NCI-H2227 (cell line): Measurements from ENCODE around the gene C1GALT1C1.
"Not testable (repeated sequence)": the region's sequence is repeated elsewhere in the genome, so short reads cannot be mapped to it uniquely, and the experiment has no call there.

Experiments used
- DNase-seq: peaks from one replicate; lab custom pipeline; 2025; ENCODE audit not compliant: unreplicated experiment; lab: John Stamatoyannopoulos, UW

Gene C1GALT1C1

DNA sequence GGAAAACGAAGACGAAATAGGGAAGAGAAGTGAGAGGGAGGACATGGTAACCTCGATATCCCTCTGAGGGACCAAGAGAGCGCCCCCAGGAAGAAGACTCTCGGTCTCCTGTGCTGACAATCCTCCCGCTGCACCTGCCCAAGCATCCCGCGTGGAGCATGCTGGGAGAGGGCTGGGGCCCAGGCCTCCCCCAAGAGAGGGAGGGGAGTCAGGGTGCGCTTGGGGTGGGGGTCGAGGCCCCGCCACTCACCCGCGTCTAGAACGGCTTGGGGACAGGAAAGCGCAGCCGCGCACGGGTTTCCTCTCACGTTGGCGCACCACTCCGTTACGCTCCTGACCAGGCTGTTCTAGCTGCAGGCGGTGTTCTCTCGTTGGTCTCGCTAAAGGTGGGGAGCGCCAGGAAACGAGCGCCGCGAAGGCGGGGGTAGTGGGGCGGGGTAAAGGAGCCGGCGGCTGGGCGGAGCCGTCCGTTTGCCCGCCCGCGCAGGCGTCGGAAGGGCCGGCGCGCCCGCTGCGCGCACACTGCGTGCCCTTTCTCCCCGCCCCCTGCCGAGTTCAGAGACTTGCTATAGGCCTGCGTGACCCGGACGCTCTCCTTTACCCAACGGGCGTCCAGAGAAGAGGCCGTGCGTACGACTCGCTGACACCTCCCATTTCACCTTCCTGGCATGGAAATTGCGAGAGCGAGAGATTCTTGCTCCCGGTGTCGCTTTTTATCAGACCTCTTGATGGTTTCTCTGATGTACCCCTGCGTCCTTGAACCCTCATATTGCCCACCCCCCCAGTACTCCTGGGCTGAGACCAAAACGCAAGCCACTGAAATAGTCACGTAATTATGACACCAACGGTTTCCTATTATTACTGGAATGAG lies at the start of gene C1GALT1C1:
C1GALT1C1 (minus strand) TSS at position 388 of the 871 bp plus-strand sequence. CDS start 2,888 bp downstream, outside the sequence.
- DNase-seq, result peak; percentile 98

DNA sequence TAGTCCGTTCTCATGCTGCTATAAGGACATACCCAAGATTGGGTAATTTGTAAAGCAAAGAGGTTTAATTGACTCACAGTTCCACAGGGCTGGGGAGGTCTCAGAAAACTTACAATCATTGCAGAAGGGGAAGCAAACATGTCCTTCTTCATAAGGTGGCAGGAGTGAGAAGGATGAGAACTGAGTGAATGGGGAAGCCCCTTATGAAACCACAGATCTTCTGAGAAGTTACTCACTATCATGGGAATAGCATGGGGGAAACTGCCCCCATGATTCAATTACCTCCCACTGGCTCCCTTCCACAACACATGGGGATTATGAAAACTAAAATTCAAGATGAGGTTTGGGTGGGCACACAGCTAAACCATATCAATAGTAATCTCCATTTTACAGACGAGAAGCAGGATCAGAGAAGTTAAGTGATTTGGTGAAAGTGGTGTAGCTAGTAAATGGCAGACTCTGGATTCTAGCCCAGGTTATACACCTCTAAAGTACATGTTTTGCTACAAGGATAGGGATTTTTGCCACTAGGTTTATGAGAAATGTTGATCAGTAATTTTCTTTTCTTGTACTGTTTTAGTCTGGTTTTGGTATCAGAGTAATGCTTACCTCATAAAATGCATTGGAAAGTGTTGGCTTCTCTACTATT lies 47.3 kb upstream of the C1GALT1C1 start:
- DNase-seq, result no peak

DNA sequence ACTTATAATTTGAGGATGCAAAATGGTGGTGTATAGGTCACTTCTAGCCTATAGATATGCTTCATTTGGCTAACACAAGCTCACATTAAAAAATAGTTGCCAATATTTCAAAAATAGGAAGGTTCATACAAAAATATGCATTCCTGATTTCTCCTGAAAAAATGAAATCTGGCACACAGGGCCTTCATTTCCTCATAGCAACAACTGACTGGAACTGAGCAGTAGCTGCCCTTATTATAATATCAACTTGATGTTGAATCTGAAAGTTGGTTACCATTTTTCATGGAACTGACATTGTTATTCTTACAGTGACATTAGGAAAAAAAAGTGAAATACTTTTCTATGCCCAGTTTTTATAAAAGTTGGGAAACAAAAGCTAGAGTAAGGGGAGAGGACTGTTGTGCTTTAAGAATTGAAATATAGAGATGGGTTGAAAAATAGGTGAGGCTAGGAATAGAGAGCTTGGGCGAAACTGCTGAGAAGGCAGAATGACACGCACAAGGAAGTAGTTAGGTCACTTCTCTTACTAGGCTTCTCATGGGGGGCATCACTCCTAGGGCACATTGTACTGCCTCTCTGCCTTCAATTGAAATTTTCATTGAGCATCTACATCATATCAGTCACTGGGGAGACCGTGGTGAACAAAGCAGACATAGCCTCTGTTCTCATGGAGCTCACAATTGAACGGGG lies 43.1 kb upstream of the C1GALT1C1 start:
- DNase-seq, result no peak

DNA sequence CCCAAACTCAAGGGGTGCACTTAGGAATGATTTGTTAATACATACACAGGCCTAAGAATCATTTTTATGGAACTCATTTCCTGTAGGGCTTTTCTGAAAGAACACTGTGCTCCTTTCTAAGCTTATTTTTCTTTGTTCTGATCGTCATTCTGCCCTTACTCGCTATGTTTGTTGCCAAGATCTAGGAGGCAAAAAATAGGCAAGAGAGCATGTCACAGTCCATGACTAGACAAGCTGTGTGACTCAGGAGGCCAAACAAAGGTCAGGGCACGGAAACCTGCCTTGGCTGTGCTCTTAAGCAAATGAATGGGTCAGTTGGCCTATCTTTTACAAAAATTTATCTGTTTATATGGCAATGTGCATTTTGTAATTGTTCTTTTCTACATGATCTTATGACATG lies 42.5 kb upstream of the C1GALT1C1 start:
- DNase-seq, result no peak

DNA sequence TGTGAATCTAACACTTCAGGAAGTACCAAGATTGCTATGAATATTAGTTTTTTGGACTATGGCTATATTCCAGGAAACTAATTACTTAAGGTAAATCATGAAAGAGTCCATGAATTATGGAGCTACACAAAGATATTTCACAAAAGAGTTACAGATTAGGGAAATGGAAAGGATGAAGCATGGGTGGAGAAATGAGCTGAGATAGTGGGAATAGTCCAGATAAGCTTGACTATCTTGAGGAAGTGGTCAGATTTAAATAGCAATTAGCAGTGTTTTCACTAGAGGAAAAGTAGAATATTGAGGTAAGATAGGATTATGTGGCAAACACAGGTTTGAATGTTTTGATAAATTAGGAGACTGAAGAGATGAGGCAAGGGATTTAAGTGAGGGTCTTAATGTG lies 42.1 kb upstream of the C1GALT1C1 start:
- DNase-seq, result no peak

DNA sequence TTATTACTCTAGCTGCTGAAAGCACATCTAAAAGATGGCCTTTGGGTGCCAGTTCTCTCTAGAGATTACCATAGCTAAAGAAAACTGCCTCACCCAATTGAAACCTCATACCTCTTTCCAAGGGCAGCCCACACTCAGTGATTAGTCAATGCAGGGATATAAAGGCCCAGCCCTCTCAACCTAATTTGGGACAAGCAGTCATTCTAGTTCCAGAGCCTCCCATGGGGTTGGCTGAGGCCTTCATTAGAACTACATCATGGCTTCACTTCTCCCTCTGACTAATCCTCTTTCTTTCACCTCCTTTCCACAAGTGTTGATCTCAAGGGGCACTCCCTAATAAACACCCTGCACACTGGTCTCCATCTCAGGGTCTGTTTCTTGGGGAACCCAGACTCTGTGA lies 38.5 kb upstream of the C1GALT1C1 start:
- no peak for DNase-seq

DNA sequence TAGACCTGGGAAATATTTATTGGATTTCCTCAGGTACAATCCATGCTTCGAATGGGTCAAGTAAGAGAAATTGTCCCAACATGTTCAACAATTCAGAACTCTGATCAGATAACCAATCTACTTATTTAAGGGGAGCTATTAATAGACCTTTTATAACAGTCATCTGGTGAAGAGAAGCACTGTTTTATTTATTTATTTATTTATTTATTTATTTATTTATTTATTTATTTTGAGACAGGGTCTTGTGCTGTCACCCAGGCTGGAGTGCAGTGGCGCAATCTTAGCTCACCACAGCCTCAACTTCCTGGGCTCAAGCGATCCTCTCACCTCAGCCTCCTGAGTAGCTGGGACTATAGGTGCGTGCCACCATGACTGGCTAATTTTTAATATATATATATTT lies 34.7 kb upstream of the C1GALT1C1 start:
- not testable (repeated sequence) for DNase-seq

DNA sequence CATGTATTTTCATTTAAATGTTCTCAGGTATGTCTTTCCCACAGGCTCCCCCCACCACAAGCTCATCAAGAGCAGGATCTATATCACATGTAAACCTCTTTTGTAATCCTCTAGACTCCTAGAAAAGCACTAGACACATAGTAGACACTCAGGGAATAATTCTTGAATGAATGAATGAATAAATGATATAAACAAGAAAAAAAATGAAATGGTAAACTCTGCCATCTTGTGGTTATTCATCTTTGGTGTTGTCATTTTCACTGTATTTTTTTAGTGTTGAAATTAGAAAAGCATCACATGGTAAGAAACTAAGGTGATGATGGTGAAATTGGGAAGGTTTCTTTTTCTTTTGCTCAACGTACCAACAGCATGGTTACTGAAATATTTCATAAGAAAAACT lies 34.2 kb upstream of the C1GALT1C1 start:
- DNase-seq, result peak; percentile 44

DNA sequence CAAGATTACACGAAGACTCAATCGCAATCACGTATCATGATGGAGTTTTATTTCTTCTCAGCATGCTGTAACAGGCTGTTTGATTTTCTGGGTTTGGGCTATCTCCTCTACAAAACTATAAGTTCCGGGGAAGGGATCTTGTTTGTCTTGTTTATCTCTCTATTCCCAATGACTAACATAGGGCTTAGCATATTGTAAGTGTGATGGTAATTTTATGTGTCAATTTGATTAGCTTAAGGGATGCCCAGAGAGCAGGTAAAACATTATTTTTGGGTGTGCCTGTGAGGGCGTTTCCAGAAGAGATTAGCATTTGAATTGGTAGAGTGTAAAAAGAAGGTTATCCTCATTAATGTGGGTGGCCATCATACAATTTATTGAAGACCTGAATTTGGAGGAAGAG lies 32.8 kb upstream of the C1GALT1C1 start:
- DNase-seq, result no peak

DNA sequence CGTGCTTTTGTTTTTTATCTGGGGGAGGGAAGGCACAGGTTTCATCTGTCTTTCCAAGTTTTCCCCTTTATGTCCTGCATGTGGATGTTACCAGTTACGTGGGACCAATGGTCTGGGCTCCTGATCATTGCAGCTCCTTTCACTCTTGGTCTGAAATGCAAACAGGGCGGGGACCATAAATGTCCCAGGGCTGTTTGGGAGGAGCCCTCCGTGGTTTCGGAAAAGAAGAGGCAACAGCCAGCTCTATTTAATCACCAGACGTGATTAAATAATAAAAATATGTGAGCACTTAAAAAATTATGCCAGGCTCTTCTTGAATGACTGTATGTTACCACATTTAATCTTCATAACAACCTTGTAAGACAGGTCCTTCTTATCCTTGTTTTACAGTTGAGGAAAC lies 30.8 kb upstream of the C1GALT1C1 start:
- DNase-seq, result no peak

DNA sequence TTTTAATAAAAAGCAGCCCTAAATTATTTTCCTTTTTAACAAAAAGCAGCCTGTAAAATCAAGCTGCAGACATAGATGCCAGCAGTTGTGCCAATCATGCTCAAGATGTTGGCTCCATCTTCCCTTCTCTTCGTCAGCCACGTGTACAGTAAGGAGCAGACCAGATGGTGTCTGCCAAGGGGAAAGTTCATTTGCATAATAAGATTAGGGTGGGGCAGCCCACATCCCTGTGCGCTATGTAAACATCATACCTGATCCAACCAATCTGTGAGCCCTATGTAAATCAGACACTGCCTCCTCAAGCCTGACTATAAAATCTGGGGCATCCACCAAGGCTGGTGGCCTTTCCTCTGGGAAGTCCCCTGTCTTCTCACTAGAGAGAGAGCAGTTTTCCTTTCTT lies 23.1 kb upstream of the C1GALT1C1 start:
- peak; percentile 8 for DNase-seq

DNA sequence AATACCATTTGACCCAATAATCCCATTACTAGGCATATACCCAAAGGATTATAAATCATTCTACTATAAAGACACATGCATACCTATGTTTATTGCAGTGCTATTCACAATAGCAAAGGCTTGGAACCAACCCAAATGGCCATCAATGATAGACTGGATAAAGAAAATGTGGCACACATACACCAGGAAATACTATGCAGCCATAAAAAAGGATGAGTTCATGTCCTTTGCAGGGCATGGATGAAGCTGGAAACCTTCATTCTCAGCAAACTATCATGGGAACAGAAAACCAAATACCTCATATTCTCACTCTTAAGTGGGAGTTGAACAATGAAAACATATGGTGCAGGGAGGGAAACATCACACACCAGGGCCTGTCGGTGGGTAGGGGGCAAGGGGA lies 22.4 kb upstream of the C1GALT1C1 start:
- not testable (repeated sequence) for DNase-seq

DNA sequence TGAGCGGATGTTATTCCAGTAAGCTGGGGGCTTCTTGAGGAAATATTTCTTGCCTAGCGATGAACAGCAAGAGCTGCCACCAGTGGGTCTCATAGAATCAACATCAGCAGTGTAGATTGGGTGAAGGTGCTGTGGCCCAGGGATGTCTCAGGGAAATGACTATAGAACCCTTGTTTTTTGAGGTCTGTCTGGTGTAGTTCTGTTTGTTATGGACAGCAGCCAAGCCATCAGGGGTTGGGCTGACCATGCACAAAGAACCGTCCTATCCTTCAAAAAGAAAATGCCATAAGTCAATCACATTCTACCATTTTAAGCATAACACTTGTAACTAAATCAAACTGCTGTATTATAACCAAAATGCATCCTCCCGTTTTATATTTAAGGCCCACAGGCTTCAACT lies 17.3 kb upstream of the C1GALT1C1 start:
- no peak for DNase-seq

DNA sequence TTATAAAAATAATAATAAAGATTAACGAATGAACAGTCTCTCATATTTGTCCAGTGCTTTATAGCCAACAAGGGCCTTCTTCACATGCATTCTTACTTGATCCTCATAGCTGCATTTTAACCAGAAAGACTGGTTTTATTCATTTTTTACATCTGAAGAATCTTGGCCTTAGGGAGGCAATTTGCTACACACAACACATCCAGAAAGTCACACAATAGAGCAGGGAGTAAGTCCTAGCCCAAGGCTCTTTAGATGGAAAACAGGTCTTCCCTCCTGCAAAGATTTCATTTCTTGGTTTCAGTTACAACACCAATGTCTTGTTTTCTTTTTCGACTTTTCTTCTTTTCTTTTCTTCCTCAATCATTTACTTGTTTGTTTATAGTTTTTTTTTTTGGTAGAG lies 13.0 kb upstream of the C1GALT1C1 start:
- no peak for DNase-seq

DNA sequence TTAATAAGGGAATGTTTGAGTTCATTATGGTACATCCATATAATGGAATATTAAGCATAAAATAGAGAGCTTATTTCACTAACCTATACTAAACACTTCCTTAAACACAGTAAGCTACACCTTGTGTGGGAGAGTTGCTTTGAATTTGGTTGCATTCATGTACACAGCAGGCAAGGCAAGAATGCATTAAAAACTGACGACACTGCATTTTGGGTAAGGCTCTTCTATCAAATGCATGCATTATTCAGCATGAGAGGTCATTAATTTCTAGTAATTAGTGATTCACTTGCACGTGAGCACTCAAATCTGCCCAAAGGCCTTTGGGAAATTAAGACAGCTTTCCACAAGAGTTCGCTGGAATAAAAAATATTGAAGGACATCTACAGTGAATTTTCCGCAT lies 8.8 kb upstream of the C1GALT1C1 start:
- no peak for DNase-seq

DNA sequence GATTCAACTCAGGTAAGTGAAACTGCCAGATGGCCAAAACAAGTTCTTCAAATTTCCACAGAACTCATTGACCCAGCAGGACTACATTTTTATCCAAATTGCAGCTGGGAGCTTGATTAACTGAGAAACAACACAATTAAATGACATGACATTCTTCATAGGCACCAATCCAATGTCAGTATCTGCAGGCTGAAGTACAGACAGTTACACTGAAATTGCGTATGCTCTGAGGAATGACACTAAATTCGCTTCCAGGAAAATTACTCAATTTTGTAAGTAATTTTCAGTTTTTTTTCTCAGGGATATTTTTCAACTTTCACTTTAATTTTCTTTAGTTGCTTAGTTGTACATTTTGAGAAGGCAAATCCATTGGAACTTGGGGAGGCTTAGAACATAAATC lies 4.5 kb downstream of the C1GALT1C1 start:
- no peak for DNase-seq

DNA sequence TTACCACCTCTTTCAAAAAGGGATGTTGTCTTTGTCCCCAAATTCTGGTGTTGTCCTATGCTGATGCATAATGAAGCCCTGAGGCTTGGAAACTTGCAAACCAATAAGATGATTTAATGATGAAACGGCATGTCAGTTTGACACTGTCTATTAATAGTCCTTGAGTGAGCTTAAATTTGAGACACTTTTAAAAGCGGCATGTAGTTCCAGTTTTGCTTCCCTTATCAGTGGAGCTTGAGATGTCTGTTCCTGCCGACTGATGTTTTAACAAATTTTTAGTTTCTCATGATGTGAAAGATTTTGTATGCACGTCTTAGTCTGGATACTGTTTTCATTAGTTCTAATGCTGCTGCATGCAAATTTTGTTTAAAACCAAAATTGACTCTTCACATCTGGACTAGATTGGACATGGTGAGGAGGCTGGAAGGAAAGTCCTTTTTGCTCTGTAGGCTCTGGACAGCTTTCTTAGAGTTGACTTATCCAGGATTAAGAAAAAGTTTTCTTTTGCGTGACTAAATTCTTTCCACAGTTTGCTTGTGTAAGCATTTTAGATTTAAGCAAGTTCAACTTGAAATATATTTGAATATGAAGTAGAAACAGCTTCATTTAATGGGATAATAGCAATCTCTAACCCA lies 11.7 kb downstream of the C1GALT1C1 start:
- no peak for DNase-seq

DNA sequence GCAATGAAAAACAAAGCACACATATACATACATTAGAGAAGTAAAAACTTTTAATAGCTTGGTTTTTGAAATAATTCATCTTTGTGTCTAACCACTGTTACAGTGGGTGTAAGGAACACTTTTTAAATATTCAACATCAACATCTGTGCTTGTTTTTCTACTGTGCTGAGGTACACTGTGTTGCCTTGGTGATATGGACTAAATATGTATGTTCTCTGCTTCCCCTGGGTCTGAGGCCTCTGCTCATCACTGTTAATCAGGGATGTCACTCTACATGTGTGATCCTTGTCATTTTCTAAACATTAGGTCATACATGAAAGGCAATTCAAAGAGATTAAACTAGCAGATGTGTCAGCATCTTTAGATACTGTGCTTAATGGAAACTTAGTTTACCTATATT lies 15.0 kb downstream of the C1GALT1C1 start:
- no peak for DNase-seq

DNA sequence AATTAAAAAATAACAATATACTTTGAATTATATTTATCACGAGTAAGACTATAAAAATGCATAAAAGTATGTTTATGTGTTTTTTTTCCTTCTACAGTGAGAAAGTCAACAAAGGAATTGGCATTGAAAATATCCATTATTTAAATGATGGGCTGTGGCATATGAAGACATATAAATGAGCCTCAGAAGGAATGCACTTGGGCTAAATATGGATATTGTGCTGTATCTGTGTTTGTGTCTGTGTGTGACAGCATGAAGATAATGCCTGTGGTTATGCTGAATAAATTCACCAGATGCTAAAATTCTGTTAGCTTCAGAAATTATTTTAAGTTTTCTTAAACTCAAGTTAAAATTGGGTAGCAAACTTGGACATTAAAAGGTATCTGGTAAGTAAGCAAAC lies 17.8 kb downstream of the C1GALT1C1 start:
- DNase-seq, result no peak

DNA sequence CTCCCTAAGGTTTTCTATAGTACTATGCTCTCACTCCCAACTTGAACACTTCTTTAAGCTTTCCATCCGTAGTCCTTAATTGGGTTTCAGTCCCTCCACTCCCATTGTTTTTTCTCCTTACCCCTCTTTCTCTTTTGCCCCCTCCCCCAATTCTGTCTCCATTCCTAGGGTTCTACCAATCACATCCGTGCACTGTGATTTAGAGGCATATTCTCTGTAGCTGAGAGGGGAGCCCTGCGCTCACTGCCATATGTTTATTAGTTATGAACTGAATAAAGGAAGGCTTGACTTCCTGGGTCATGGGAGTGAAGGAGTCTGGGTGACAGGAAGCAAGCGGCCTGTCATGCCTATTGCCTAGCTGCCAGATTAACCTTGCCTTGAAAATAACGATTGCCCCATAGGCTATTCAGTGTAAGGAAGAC lies 25.5 kb downstream of the C1GALT1C1 start:
- peak; percentile 72 for DNase-seq

DNA sequence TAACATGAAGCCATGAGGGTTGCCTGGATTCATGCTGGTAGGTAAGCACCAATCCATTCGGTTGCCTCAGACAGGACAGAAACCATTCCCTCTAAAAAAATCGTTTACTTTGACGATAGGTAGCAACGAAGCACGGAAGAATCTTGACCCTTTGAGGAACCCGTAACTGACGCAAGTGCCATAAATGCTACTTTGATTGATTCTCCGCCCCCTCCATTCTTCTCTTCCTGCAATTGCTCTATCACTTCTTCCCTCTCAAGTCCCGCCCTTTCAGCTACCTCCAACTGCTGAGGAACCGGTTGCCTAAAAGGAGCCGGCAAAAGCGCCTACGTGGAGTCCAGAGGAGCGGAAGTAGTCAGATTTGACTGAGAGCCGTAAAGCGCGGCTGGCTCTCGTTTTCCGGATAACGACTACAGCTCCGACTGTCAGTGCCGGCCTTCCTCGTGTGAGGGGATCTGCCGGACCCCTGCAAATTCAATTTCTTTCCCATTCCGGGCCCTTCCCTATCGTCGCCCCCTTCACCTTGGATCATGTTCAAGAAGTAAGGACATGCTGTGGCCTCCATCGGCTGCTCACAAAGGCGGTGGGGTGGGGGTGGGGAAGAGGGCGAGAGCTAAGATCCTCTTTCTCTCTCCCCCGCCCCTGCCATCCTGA lies 26.0 kb downstream of the C1GALT1C1 start, which contains the start of gene MCTS1:
MCTS1 (plus strand) TSS at position 395 of the 654 bp plus-strand sequence; CDS start at position 531, 136 bp downstream.
- peak; percentile 98 for DNase-seq
